HL-60/S4 (cell line): Measurements from ENCODE around the gene UMAD1.
"Not testable (repeated sequence)": the region's sequence is repeated elsewhere in the genome, so short reads cannot be mapped to it uniquely, and the experiment has no call there.

ENCODE experiments used
- in situ Hi-C: fragments of 300-500 bp; cut with MboI; formaldehyde crosslinking; loops from 2 replicates; pipeline ENCODE4 v1.14.3; 2022; ENCODE audit warnings: low sequenced_read_pairs

The UMAD1 gene

DNA sequence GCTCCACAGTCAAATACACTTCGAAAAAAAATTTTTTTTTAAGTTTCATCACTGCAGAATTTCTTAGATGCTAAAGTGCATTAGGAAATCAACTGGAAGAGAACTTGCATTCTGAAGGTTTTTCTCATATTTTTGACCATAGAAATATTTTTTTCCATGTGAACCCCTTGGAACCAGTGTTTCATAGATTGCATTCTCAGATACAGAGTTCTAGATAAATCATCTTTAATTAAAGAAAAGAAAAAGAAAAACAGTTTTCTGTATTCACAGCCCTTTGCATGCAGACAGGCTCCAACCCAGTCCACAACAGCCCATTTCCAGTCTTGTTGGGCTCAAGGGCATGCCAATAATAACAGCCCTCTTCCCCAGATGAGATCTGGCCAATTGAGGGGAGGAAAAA lies 153.4 kb downstream of the UMAD1 start:
- in situ Hi-C loops, result no loop called here

DNA sequence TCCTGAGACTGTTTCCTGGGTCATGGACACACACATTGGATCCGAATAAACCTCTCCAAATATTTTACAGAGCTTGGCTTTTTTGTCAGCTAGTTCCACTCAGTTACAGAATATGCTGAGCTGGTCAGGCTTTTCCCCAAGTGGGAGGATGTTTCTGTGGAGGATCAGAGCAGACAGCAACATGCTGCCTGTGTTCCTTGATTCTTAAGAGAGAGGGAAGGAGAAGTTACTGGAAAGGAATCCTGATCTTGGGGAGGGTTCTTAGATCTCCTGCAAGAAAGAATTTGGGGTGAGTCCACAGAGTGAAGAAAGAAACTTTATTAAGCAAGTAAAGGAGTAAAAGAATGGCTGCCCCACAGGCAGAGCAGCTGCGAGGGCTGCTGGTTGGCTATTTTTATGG lies 154.7 kb downstream of the UMAD1 start:
- in situ Hi-C loops, result no loop called here

DNA sequence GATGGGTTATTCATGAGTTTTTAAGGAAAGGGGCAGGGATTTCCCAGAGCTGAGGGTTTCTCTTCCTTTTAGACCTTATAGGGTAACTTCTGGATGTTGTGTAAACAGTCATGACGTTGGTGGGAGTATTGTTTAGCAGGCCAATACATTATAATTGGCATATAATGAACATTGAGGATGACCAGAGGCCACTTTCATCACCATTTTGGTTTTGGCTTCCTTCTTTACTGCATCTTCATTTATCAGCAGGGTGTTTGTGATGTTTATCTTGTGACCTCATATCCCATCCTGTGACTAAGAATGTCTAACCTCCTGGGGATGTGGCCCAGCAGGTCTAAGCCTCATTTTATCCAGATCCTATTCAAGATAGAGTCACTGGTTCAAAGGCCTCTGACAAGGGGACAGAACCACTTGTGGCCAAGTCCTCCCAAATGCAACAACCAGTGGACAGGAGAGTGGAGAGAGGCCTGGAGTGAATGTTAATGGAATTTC lies 155.1 kb downstream of the UMAD1 start:
- in situ Hi-C loops, result no loop called here

DNA sequence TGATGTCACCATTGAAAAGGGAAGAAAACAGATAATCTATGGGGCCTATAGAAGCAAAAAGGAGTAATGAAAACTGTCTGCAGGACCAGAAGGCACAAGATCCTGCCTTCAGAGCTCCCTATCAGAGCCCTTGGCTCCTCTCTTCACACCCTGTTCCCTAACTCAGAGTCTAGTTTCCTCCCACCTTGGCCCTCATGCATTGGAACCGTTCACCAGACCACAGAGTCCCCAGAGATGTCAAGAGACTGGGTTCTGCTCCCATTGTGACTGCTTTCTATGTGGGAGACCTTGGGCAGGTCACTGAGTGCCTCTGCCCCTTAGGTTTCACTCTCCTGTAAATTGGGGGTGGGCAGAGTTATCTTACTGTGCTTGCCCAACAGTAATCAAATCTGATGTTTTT lies 158.0 kb downstream of the UMAD1 start:
- in situ Hi-C loops, result no loop called here

DNA sequence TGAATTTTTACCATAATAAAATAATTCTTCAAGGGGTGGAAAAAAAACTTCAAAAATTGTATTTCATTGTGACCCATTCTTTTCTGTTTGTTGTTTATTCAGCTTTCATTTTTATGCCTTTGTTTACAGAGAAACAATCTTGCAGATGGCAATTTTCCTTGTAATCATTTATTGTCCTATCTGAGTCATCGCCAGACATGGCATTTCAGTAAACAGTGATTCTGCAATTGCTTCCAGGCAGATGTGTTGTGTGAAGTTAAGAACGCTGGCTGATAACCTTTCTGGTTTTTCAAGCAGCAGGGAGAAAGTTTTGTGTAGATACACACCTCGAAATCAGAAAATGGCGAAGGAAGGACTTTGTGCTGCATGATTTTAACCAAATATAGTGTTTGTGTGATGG lies 158.6 kb downstream of the UMAD1 start:
- in situ Hi-C loops, result no loop called here

DNA sequence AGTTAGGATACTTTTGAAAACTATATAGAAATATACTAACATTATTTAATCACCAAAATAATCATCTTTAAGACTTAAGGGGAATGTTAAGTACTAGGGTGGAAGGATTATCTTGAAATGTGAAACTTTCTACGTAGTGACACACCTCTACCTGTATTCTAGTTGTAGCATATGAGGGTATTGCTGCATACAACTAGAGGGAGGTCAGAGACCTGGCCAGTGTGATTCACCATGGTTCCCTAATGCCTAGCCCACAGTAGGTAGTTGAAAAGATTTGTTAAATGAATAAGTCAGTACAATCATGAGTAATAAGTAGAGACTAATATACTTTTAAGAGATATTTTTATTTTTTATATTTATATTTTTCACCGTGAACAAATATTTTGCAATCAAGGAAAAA lies 162.0 kb downstream of the UMAD1 start:
- in situ Hi-C loops, result no loop called here

DNA sequence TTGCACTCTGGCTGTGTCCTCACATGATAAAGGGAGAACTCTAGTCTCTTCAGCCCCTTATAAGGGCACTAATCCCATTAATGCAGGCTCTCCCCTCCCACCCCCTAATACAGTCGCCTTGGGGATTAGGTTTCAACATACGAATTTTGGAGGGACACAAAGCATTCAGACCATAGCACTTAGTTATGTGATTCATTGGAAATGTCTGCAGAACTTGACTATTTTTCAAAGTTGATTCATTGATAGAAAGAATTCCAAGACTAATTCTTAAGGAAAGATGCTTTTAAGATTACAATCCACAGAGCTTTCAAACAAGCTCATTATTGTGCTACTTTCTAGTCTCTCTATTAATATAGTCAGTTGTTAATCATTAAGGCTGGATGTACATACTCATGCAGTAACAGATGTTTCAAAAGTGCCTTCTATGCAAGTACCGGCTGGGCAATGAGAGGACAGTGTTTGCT lies 163.2 kb downstream of the UMAD1 start:
- in situ Hi-C loops, result no loop called here

DNA sequence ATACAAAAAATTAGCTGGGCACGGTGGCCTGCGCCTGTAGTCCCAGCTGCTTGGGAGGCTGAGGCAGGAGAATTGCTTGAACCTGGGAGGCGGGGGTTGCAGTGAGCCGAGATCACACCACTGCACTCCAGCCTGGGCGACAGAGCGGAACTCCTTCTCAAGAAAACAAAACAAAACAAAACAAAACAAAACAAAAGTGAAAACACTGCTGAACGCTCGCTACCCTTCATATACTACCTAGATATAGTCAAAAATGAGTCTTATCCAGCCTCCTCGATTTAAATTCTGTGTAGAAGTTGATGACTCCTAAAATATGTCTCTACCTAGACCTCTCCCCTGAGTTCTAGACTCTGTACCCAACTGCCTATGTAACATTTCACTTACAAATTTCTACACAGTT lies 164.3 kb downstream of the UMAD1 start:
- in situ Hi-C loops, result not testable (repeated sequence)

DNA sequence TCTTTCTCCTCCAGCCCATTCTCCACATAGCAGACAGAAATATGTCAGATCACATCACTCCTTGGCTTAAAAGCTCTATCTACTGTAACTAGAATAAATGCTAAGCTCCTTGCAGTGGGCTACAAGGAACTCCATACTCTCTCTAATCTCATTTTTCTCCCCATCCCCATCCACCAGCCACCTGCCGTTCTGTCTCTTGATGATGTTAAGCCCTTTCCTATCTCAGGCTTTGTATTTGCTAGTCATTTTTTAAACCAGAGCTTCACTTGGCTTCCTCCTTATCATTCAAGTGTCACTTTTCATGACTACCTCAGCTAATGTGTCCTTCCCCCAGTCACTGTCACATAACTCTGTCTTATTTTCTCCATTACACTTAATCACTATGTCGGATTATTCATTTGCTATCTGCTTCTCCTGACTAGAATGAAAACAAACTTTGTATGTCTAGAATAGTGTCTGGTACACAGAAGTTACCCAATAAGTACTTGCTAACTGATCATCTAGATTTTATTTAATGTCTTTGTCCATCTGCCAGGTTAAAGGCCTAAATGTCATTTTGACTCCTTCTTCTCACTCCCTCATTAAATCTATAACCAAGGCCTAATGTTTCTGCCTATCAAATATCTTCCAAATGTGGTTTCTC lies 165.1 kb downstream of the UMAD1 start:
- in situ Hi-C loops, result no loop called here

DNA sequence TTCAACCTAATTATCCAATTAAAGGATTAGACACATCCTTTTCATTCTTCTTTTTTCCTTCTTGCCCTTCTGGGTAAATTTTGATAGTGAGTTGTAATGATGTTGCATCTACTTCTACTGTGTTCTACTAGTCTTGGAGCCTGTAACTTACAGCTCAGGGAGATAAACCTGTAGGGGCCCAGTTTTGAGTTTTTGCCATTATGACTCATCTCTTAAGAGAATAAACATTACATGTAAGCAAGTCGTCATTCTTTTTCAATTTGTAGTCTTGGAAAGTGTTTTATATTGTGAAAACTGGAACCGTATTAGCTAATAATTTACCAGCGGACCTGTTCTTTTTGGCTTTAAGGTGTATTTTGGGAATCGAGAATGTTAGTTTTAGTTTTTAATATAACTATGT lies 167.6 kb downstream of the UMAD1 start:
- in situ Hi-C loops, result no loop called here

DNA sequence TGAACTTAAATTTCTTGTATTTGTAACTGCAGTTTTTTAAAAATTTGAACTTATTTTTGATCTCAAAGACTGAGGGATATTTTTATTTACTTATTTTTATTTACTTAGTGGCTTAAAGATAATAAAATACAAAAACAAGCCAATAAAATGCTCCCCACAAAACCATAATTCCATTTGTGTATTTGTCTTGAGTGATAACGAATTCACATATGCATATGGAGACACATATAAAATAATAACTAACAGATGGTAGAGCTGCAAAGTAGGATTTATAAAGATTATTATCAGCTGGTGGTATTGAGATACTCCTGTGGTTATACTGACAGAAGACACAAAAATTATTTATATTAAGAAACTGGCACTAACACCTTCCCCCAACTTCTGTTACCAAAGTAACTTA lies 168.1 kb downstream of the UMAD1 start:
- in situ Hi-C loops, result no loop called here

DNA sequence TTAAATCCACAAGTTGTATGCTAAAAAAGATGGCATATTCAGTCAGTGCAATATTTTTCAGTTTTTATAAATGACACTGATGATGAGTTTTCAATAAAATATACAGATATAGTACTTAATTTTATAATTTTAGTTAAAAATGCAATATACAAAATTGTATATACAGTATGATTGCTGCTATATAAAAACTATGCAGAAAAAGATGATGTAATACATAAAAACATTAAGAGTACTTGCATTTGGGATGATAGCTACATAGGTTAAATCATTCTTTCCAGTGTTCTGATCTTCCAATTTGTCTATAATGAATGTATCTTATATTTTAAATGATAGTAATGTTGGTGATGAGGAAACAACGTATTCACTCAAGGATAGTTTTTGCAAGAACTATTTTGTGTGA lies 169.8 kb downstream of the UMAD1 start:
- in situ Hi-C loops, result no loop called here

DNA sequence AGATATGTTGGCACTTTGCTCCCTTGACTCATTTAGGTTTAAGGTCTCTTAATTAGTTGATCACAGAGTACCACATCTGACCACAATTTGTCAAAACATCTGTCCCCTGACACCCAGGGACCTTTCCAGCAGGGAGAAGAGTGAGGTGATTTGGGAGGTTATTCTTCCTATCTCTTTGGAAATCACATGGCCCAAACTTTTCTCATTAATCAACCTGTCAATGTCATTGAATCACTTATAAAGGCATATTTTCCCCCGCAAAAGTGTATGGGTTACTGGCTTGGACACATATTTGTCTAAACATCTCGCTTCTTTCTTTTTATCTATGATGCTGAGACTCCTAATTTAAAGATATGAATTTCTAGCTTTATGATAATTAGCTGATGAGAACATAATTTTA lies 170.3 kb downstream of the UMAD1 start:
- in situ Hi-C loops, result no loop called here

DNA sequence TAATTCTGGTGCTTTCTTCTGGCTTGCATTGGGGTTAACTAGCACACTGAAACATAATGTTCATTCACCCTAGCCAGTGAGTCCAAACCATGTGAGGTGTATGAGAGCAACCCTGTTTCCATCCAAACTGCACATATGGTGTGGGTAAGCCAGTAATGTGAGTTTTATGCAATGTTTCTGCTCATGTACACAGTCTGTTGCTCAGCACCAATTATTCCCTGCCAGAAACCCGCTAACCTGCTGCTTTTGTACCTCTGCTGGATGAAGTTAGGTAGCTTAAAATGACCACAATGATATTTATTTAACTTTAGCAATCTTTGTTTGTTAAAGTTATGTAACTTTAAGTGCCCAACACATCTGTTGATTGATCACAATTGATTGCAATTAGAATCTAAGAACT lies 171.6 kb downstream of the UMAD1 start:
- in situ Hi-C loops, result no loop called here

DNA sequence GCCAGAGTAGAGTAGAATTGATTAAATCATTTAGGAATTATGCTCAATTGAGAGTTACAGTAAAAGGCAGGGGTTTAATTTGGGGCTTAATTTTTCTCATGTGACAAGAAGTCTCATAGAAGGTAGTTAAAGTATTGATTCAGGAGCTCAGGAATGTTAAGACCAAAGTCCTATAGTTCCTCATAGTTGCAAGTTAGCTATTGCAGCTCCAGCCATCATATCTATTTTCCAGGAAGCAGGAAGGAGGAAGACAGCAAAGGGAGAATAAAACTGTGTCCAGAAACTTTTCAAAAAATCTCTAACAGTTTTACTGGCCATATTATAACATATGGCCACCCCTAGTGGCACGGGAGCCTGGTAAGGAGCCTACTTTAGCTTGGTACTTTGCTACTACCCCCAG lies 174.8 kb downstream of the UMAD1 start:
- in situ Hi-C loops, result no loop called here

DNA sequence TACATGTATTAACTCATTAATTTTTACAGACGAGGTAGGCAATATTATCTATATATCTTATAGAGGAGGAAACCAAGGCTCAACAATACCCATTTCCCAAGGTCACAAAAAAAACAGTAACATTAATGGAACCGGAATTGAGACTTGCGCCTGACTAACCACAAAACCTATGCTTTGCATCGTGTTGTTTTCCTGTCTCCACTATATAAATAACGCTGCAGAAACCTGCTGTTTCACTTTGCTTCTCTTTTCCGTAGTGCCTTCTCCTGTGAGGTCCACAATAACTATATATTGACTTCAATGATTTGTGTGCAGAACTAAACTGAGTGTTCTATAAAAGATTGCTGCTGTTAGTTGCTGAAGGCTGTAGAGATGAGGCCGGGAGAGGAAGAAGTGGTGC lies 175.5 kb downstream of the UMAD1 start:
- in situ Hi-C loops, result no loop called here

DNA sequence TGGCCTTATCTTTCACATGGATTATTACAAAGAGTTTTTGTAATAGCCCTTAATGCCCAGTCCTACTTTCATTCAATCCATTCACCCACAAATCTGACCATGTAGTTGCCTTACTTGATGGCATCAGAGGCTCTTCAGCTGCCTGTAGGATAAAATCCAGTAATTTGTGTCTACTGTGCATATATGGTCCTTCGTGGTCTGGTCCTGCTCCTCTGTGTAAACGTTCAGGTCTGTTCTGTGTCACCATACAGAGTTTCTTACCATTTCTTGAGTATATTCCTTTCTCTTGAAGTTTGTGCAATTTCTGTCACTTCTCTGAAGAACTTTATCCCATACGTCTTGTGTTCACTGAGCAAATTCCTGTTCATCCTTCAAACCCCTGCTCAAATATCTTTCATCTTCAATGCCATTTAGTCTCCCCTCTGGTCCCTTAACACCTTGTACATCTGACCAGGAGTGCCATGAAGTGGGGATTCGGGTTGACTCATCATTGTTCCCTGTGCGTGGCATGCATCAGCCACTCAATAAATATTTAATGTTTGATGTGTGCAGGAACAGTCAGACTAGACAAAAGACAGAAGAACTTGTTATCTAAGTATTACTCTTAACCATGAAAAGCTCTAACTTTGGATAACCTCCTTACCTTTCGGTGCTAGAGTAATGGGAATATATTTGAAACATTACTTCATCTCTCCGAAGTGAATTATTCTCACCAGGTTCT lies 176.4 kb downstream of the UMAD1 start:
- in situ Hi-C loops, result no loop called here

DNA sequence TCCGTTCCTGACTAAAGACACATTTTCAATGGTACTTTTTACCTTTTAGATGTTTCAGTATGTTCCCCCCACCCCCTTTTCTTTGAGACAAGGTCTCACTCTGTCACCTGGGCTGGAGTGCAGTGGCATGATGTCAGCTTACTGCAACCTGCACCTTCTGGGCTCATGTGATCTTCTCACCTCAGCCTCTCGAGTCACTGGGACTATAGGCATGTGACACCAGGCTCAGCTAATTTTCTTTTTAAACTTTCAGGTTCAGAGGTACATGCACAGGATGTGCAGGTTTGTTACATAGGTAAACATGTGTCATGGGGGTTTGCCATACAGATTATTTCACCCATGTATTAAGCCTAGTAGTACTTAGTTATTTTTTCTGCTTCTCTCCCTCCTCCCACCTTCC lies 177.2 kb downstream of the UMAD1 start:
- in situ Hi-C loops, result no loop called here

DNA sequence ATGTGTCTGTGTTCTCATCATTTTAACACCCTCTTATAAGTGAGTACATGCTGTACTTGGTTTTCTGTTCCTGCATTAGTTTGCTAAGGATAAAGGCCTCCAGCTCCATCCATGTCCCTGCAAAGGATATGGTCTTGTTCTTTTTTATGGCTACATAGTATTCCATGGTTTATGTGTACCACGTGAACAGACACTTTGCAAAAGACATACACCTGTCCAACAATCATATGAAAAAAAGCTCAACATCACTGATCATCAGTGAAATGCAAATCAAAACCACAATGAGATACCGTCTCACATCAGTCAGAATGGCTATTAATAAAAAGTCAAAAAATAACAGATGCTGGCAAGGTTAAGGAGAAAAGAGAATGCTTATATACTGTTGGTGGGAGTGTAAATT lies 177.6 kb downstream of the UMAD1 start:
- in situ Hi-C loops, result not testable (repeated sequence)

DNA sequence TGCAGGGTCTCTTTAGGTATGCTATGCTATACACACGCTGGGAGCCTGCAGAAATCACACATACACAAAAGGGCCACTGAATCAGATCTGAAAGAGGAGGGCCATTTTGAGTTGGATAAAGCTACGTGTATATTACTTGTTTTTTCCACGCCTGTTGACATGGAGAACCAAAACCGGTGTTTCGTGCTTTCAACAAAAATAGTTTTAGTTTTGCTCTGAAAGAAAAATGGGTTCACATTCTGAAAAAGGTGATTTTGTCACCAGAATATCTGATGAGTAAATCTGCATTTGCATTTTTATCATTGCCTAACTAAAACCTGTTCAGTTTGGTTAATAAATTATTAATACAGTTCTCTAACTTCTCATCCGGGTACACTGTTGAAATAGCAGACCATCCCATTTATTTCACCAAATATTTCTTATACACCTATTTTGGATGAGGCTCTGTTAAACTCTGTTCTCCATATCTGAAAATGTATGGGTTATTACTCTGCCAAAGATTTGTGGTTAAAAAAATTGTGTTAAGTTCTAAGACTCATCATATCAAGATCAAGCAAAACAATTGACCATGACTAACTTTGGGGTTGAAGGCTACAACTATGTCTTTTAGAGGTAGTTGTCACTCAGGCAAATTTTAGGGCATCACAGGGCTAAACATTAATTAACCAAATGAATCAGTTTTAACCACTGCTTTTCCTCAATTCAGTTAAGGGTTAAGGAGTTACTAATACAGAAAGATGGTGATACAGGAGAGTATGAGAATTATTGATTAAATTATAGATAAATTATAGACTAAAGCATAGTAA lies 179.1 kb downstream of the UMAD1 start:
- in situ Hi-C loops, result no loop called here

DNA sequence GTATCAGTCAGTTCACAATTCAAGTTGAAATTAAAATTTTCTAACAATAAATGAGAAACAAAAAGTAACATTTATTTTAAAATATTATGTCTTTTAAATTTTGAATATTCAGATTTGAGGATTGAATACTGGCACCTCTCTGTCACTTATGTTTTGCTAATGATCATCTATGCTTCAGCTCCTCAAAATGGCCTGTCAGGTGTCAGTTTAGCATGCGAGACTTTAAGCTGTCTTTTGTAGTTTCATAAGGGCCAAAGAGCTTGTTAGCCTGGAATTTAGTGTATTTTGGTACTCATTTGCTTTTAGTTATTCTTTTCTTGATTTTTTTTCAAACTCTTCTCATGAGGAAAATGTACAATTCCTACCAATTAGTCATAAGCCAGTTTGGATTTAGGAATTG lies 179.9 kb downstream of the UMAD1 start:
- in situ Hi-C loops, result no loop called here

DNA sequence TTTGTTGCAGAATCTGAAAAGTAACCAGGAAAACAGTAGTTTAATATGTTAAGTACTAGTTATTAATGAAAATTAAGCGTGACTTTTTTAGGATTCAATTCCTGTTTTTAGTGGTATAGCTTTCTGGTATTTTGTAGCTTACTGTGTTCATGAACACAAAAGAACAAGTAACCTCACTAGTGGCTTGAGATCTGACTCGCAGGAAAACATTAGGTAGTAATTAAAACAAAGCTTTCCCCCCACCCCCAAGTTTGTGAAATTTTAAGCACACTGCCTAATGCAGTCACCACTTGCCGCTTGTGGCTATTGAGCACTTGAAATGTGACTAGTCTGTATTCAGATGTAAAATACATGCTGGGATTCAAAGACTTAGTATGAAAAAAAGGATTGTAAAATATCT lies 180.4 kb downstream of the UMAD1 start:
- in situ Hi-C loops, result no loop called here
